A549 (cell line): ENCODE data around the gene SLC7A8.

Experiments used
- CEBPB ChIP-seq, 2 experiments: fragments of >200 bp in 1 of 2; sonication (Bioruptor Twin) in 1 of 2; formaldehyde crosslinking in 1 of 2; IDR thresholded peaks; 2 replicates each; pipeline ENCODE4 v1.6.1; 2012 to 2016
- HDAC2 ChIP-seq: fragments of 200-600 bp; sonication (generic); IDR thresholded peaks from 2 replicates; pipeline ENCODE4 v1.6.1; 2016
- NFE2L2 ChIP-seq: fragments of 150-350 bp; conservative IDR thresholded peaks from 2 replicates; pipeline ENCODE4 v1.6.1; 2014; ENCODE audit warnings: low read length
- TF ChIP-seq, protein P1 (sequence below): fragments of 200-600 bp; sonication (generic); IDR thresholded peaks from 2 replicates; pipeline ENCODE4 v1.6.1; 2016; ENCODE audit warnings: antibody characterized with exemption, mild to moderate bottlenecking, moderate library complexity
- TF ChIP-seq, protein P2 (sequence below): fragments of >200 bp; sonication (Bioruptor Twin); formaldehyde crosslinking; IDR thresholded peaks from 3 replicates; pipeline ENCODE4 v1.5.1; 2016
- TF ChIP-seq, protein P3 (sequence below): IDR thresholded peaks from 2 replicates; pipeline ENCODE4 v1.6.1; 2012; ENCODE audit warnings: low read depth, borderline replicate concordance

DNA sequence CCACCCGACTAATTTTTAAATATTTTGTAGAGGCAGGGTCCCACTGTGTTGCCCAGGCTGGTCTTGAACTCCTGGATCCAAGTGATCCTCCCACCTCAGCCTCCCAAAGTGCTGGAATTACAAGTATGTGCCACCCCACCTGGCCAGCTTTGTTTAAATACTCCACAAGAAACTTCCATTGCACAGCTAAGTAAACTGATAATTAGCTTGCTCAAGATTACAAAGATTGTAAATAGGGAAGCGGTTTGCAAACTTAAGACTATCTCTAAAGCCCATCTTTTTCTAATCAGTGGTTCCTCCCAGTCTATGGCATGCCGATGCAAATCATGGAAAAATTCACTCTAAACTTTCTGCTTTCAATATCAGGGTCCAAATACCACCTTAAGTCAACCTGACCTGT lies 9.7 kb downstream of the SLC7A8 start:
- TF ChIP-seq CEBPB (IDR thresholded peaks at IDR 0.05) = no peak
- TF ChIP-seq, protein P1, sequence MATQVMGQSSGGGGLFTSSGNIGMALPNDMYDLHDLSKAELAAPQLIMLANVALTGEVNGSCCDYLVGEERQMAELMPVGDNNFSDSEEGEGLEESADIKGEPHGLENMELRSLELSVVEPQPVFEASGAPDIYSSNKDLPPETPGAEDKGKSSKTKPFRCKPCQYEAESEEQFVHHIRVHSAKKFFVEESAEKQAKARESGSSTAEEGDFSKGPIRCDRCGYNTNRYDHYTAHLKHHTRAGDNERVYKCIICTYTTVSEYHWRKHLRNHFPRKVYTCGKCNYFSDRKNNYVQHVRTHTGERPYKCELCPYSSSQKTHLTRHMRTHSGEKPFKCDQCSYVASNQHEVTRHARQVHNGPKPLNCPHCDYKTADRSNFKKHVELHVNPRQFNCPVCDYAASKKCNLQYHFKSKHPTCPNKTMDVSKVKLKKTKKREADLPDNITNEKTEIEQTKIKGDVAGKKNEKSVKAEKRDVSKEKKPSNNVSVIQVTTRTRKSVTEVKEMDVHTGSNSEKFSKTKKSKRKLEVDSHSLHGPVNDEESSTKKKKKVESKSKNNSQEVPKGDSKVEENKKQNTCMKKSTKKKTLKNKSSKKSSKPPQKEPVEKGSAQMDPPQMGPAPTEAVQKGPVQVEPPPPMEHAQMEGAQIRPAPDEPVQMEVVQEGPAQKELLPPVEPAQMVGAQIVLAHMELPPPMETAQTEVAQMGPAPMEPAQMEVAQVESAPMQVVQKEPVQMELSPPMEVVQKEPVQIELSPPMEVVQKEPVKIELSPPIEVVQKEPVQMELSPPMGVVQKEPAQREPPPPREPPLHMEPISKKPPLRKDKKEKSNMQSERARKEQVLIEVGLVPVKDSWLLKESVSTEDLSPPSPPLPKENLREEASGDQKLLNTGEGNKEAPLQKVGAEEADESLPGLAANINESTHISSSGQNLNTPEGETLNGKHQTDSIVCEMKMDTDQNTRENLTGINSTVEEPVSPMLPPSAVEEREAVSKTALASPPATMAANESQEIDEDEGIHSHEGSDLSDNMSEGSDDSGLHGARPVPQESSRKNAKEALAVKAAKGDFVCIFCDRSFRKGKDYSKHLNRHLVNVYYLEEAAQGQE = no peak
- TF ChIP-seq, protein P2, sequence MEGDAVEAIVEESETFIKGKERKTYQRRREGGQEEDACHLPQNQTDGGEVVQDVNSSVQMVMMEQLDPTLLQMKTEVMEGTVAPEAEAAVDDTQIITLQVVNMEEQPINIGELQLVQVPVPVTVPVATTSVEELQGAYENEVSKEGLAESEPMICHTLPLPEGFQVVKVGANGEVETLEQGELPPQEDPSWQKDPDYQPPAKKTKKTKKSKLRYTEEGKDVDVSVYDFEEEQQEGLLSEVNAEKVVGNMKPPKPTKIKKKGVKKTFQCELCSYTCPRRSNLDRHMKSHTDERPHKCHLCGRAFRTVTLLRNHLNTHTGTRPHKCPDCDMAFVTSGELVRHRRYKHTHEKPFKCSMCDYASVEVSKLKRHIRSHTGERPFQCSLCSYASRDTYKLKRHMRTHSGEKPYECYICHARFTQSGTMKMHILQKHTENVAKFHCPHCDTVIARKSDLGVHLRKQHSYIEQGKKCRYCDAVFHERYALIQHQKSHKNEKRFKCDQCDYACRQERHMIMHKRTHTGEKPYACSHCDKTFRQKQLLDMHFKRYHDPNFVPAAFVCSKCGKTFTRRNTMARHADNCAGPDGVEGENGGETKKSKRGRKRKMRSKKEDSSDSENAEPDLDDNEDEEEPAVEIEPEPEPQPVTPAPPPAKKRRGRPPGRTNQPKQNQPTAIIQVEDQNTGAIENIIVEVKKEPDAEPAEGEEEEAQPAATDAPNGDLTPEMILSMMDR = no peak
- TF ChIP-seq, protein P3, sequence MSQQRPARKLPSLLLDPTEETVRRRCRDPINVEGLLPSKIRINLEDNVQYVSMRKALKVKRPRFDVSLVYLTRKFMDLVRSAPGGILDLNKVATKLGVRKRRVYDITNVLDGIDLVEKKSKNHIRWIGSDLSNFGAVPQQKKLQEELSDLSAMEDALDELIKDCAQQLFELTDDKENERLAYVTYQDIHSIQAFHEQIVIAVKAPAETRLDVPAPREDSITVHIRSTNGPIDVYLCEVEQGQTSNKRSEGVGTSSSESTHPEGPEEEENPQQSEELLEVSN = no peak
- no peak for TF ChIP-seq NFE2L2
- no peak for TF ChIP-seq HDAC2
